ENCODE measurements around the gene SPARCL1.
"Not testable (repeated sequence)": the region's sequence is repeated elsewhere in the genome, so short reads cannot be mapped to it uniquely, and the experiment has no call there.

SPARCL1 gene

DNA sequence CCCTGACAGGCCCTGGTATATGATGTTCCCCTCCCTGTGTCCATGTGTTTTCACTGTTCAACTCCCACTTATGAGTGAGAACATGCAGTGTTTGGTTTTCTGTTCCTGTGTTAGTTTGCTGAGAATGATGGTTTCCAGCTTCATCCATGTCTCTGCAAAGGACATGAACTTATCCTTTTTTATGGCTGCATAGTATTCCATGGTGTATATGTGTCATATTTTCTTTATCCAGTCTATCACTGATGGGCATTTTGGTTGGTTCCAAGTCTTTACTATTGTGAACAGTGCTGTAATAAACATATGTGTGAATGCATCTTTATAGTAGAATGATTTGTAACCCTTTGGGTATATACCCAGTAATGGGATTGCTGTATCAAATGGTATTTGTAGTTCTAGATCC, 45.9 kb downstream of the SPARCL1 start:
- ATAC-seq (replicated peaks); H3K36me3 Mint-ChIP-seq (ENCODE audit: insufficient read depth); H3K4me1 Mint-ChIP-seq (ENCODE audit: low read depth in 2 of 2); H3K9me3 Mint-ChIP-seq; DNase-seq; H3K27ac Mint-ChIP-seq; H3K4me3 Mint-ChIP-seq: not testable (repeated sequence)
- H3K27me3 Mint-ChIP-seq, result peaks cover 0 to 11% of the 10 kb centered on the region in 2 donors

DNA sequence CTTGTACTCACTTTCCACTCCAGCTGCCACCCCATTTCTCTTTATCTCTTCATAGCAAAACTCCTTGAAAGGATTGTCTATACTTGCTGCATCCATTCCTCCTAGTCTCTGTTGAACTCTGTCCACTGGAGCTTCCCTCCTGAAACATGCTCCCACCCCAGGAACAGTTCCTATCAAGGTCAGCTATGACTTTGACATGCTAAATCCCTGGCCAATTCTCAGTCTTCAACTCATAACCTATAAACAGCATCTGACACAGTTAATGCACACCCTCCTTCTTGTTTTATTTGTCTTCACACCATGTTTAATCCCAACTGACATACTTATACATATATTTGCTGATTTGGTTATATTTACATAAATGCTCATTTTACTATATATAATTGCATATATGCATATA, 47.8 kb downstream of the SPARCL1 start:
- ATAC-seq (replicated peaks), result no peak
- DNase-seq, result no peak

DNA sequence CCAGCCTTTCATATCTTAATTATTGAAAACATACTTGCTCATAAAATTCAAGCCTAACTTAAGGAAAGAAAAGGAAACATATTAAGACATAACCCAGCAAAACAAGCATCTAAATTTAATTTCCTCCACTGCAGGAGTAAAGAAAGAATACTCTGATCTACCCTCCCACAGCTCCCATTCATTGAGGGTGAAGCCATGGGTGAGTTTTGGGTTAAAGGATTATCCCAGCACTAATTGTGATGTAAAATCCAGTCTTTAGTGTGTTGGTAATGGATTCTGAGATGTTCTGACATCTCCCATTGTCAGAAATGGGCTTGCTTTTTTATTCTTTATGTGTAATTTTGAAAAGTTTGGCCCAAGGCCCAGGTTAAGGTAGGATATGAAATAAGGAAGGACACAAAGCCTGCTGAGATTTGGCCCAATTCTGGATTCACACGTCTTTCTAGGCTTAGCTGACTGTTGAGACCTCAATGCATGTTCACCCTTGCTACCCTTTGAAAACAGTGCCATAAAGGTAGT, 50.4 kb downstream of the SPARCL1 start:
- no peak overlapping the region for H3K4me3 Mint-ChIP-seq
- H3K27ac Mint-ChIP-seq, result no peak overlapping the region
- H3K27me3 Mint-ChIP-seq, result no peaks in the 10 kb centered on the region
- H3K36me3 Mint-ChIP-seq (ENCODE audit: insufficient read depth), result no peaks in the 10 kb centered on the region
- no peaks in the 10 kb centered on the region for H3K4me1 Mint-ChIP-seq (ENCODE audit: low read depth in 2 of 2)
- ATAC-seq (replicated peaks), result no peak
- DNase-seq, result no peak
- H3K9me3 Mint-ChIP-seq, result no peaks in the 10 kb centered on the region

More for the DNA sequence above, 47.8 kb downstream of the SPARCL1 start:
- no peaks in the 10 kb centered on the region for H3K36me3 Mint-ChIP-seq (ENCODE audit: insufficient read depth)
- H3K4me3 Mint-ChIP-seq, result no peak overlapping the region
- H3K4me1 Mint-ChIP-seq (ENCODE audit: low read depth in 2 of 2), result no peaks in the 10 kb centered on the region
- no peaks in the 10 kb centered on the region for H3K27me3 Mint-ChIP-seq
- no peak overlapping the region for H3K27ac Mint-ChIP-seq
- no peaks in the 10 kb centered on the region for H3K9me3 Mint-ChIP-seq

DNA sequence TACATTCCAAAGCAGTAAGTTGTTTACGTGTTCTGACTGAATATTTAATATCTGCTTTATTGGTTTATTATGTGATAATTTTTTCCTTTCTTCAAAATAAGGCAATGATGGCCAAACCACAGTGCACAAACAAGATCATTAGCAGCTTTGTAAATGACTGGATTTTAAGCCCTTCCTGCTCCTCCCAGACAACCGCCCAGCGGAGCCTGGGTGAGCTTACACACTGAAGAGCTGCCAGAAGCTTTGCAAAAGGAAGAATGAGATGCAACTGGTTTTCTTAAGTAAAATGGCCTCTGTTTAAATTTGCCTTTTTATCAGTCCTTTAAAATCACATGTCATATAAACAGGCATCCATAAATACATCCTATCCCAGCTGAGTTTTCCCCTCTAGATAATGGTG, 52.2 kb downstream of the SPARCL1 start:
- no peak overlapping the region for H3K4me3 Mint-ChIP-seq
- ATAC-seq (replicated peaks), result no peak
- DNase-seq, result no peak
- H3K9me3 Mint-ChIP-seq, result no peaks in the 10 kb centered on the region
- no peak overlapping the region for H3K27ac Mint-ChIP-seq
- no peaks in the 10 kb centered on the region for H3K36me3 Mint-ChIP-seq (ENCODE audit: insufficient read depth)
- no peaks in the 10 kb centered on the region for H3K4me1 Mint-ChIP-seq (ENCODE audit: low read depth in 2 of 2)
- no peaks in the 10 kb centered on the region for H3K27me3 Mint-ChIP-seq

DNA sequence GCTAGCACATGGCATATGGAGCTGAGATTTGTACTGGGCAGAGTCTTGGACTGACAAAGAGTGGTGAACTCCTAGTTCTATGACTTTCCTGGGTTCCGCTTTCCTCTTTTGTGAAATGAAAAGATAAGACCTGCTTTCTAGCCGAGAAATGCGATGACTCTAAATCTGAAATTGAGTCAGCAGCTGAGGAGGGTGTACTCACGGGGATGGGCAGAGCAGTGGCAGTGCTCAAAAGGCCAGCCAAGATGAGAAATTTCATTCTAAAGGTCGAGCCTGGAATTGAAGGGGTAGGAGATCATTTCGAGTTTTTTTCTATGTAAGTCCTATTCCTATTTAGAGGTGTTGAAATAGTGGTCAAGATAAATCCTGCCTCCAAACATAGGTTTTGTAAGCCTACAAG, 59.8 kb downstream of the SPARCL1 start:
- DNase-seq (no peak), ATAC-seq (replicated peaks) (no peak)
- no peaks in the 10 kb centered on the region for H3K9me3 Mint-ChIP-seq
- H3K4me1 Mint-ChIP-seq (ENCODE audit: low read depth in 2 of 2), result no peaks in the 10 kb centered on the region
- no peak overlapping the region for H3K27ac Mint-ChIP-seq
- H3K27me3 Mint-ChIP-seq, result no peaks in the 10 kb centered on the region
- no peak overlapping the region for H3K4me3 Mint-ChIP-seq
- no peaks in the 10 kb centered on the region for H3K36me3 Mint-ChIP-seq (ENCODE audit: insufficient read depth)

DNA sequence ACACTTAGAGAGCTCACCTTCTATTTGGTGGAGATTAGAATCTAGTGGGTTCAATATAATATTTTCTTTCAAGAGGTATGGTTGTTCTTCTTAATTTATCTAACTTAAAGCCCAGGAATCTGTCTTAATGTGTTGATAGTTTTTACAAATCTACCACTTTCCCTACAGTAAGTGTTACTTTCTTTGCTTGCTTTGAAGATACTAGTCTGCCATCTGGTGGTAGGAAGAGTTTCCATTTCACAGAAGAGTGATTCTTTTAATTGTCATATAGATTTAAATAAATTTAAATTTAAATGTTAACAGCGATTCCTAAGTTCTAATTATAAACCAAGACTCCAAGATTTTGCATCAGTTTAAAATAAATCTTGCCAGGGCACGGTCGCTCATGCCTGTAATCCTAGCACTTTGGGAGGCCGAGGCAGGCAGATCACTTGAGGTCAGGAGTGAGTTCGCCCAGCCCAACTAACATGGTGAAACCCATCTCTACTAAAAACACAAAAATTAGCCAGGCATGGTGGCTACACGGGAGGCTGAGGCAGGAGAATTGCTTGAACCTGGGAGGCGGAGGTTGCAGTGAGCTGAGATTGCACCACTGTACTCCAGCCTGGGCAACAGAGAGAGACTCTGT, 63.3 kb downstream of the SPARCL1 start:
- H3K4me1 Mint-ChIP-seq (ENCODE audit: low read depth in 2 of 2), result no peaks in the 10 kb centered on the region
- no peak overlapping the region for H3K4me3 Mint-ChIP-seq
- H3K27me3 Mint-ChIP-seq, result no peaks in the 10 kb centered on the region
- no peaks in the 10 kb centered on the region for H3K36me3 Mint-ChIP-seq (ENCODE audit: insufficient read depth)
- DNase-seq (peak; percentile 8 to 18 (median 12)), ATAC-seq (replicated peaks) (peak; percentile 47)
- H3K9me3 Mint-ChIP-seq, result no peaks in the 10 kb centered on the region
- no peak overlapping the region for H3K27ac Mint-ChIP-seq

DNA sequence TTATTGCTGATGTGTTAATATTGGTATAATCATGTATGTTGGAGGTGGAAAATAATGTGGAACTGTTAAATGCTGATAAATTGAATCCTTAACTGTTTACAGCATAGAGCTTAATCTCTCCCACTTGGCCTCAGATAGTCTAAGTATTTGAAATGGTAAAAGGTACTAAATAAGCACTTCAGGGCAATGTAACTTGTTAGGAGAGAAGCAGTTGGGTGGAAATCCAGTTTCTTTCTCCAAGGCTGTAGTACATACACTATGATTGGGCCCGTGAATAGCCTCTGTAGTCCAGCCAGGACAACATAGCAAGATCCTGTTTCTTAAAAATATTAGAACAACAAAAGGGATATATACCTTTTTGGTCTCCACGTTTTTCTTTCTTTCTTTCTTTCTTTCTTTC, 67.1 kb downstream of the SPARCL1 start:
- ATAC-seq (replicated peaks), result no peak
- no peak overlapping the region for H3K4me3 Mint-ChIP-seq
- no peaks in the 10 kb centered on the region for H3K27me3 Mint-ChIP-seq
- peaks cover 6% of the 10 kb centered on the region for H3K36me3 Mint-ChIP-seq (ENCODE audit: insufficient read depth)
- H3K9me3 Mint-ChIP-seq, result peaks cover 0 to 1% of the 10 kb centered on the region in 2 donors
- H3K4me1 Mint-ChIP-seq (ENCODE audit: low read depth in 2 of 2), result no peaks in the 10 kb centered on the region
- DNase-seq, result no peak
- H3K27ac Mint-ChIP-seq, result no peak overlapping the region

DNA sequence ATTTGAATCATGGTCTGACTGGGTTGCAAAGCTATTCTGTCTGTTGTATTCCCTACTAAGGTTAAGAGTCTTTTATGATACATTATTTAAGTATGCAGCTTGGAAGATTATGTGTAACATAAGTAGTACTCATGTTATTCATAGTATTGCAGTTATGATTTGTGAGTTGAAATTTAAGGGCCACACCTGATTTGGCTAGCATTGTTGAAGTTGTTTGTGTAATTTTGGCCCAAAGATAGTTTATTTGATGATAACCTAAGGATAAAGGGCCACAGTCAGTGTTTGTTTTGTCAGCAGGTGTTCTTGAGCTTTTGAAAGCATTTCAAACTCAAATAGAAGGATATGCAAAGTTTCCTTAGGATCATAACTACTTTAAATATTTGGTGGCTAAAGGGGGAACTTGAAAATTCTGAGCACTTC, 67.9 kb downstream of the SPARCL1 start:
- ATAC-seq (replicated peaks), result no peak

DNA sequence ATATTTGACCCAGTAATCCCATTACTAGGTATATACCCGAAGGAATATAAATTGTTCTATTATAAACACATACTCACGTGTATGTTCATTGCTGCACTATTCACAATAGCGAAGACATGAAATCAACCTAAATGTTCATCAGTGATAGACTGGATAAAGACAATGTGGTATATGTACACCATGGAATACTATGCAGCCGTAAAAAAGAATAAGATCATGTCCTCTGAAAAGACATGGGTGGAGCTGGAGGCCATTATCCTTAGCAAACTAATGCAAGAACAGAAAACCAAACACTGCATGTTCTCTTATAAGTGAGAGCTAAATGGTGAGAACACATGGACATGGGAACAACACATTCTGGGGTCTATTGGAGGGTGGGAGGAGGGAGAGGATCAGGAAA, 70.3 kb downstream of the SPARCL1 start:
- Mint-ChIP-seq H3K4me1 (ENCODE audit: low read depth in 2 of 2) (no peaks in the 10 kb centered on the region), H3K9me3 (peaks cover 0 to 1% of the 10 kb centered on the region in 2 donors), H3K27ac (peak overlapping the region in 1 of 2 donors; percentile 63)

More for the DNA sequence above, 67.9 kb downstream of the SPARCL1 start:
- H3K27me3 Mint-ChIP-seq, result no peaks in the 10 kb centered on the region
- no peak overlapping the region for H3K27ac Mint-ChIP-seq
- H3K4me3 Mint-ChIP-seq, result no peak overlapping the region
- peaks cover 6% of the 10 kb centered on the region for H3K36me3 Mint-ChIP-seq (ENCODE audit: insufficient read depth)
- no peaks in the 10 kb centered on the region for H3K4me1 Mint-ChIP-seq (ENCODE audit: low read depth in 2 of 2)
- peaks cover 0 to 1% of the 10 kb centered on the region in 2 donors for H3K9me3 Mint-ChIP-seq
- DNase-seq, result no peak

DNA sequence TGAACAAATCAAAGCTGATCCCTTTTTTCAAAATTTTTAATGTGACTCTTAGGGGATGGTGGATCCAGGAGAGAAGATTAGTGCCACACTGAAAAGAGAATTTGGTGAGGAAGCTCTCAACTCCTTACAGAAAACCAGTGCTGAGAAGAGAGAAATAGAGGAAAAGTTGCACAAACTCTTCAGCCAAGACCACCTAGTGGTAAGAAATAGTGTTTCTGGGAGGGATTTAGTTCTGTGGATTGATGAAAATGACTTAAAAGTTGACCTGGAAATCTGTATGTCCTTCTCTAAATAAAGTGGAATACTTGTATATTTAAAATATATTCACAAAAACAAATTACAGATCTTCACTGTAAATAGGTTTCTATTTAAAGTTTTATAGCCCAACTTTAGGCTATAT, 77.6 kb downstream of the SPARCL1 start:
- Mint-ChIP-seq H3K27ac (no peak overlapping the region), H3K9me3 (no peaks in the 10 kb centered on the region), H3K36me3 (ENCODE audit: insufficient read depth) (peaks cover 44% of the 10 kb centered on the region), H3K4me3 (no peak overlapping the region), H3K4me1 (ENCODE audit: low read depth in 2 of 2) (no peaks in the 10 kb centered on the region), H3K27me3 (no peaks in the 10 kb centered on the region)
- ATAC-seq (replicated peaks) (no peak), DNase-seq (no peak)

More for the DNA sequence above, 70.3 kb downstream of the SPARCL1 start:
- no peak for ATAC-seq (replicated peaks)
- no peak for DNase-seq
- H3K27me3 Mint-ChIP-seq, result no peaks in the 10 kb centered on the region
- H3K4me3 Mint-ChIP-seq, result no peak overlapping the region
- H3K36me3 Mint-ChIP-seq (ENCODE audit: insufficient read depth), result peaks cover 20% of the 10 kb centered on the region

DNA sequence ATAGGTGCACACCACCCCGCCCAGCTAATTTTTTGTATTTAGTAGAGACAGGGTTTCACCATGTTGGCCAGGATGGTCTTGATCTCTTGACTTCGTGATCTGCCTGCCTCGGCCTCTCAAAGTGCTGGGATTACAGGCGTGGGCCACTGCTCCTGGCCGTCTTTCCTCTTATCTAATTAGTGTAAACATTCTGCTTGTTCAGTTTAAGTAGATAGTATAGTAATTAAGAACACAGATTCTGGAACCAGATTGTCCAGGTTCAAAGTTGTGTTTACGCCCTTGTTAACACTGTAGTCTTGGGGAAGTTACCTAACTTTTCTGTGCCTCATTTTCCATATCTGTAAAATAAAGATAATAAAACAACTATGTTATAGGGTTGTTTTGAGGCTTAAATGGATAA, 82.8 kb downstream of the SPARCL1 start:
- not testable (repeated sequence) for H3K9me3 Mint-ChIP-seq; DNase-seq; H3K4me3 Mint-ChIP-seq; H3K27me3 Mint-ChIP-seq; H3K4me1 Mint-ChIP-seq (ENCODE audit: low read depth in 2 of 2); ATAC-seq (replicated peaks)
- peak overlapping the region; percentile 33 to 69 for H3K27ac Mint-ChIP-seq
- peaks cover 19% of the 10 kb centered on the region for H3K36me3 Mint-ChIP-seq (ENCODE audit: insufficient read depth)

DNA sequence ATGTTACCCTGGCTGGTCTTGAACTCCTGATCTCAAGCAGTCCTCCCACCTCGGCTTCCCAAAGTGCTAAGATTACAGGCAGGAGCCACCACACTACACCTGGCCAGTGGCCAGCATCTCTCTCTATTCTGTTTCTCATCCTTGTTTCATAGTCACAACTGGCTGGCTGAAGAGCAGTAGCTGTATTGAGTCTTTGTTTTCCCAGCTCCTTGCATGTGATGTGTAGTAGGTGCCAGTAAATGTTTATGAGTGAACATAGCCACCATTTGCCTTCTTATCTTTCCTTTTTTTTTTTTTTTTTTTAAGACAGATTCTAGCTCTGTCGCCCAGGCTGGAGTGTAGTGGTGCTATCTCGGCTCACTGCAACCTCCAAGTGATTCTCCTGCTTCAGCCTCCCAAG, 83.2 kb downstream of the SPARCL1 start:
- H3K27ac Mint-ChIP-seq, result peak overlapping the region; percentile 33 to 69
- peaks cover 0 to 4% of the 10 kb centered on the region in 2 donors for H3K4me1 Mint-ChIP-seq (ENCODE audit: low read depth in 2 of 2)
- no peak overlapping the region for H3K4me3 Mint-ChIP-seq
- no peaks in the 10 kb centered on the region for H3K9me3 Mint-ChIP-seq
- no peaks in the 10 kb centered on the region for H3K27me3 Mint-ChIP-seq
- ATAC-seq (replicated peaks) (no peak), DNase-seq (no peak)
- H3K36me3 Mint-ChIP-seq (ENCODE audit: insufficient read depth), result peaks cover 17% of the 10 kb centered on the region

DNA sequence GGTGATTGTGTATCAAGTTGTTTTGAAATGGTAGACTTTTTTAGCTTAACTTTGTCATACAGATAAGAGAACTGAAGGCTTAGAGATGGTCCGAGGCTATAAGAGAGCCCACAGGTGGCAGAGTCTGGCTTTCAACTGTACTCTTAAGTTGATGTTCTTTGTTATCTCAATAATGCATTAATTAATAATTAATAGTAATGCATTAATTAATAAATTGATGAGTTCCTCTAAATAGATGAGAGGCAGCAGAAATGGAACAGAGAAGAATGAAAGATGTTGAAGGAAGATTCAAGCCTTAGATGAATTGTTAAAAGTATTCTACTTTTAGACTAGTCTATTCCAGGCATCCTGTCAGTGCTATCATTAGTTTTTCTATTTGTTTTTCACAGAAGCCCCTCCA, 84.4 kb downstream of the SPARCL1 start:
- Mint-ChIP-seq H3K9me3 (no peaks in the 10 kb centered on the region), H3K4me3 (no peak overlapping the region), H3K36me3 (ENCODE audit: insufficient read depth) (peaks cover 18% of the 10 kb centered on the region), H3K4me1 (ENCODE audit: low read depth in 2 of 2) (peaks cover 0 to 4% of the 10 kb centered on the region in 2 donors), H3K27ac (no peak overlapping the region), H3K27me3 (no peaks in the 10 kb centered on the region)
- DNase-seq (no peak), ATAC-seq (replicated peaks) (no peak)

DNA sequence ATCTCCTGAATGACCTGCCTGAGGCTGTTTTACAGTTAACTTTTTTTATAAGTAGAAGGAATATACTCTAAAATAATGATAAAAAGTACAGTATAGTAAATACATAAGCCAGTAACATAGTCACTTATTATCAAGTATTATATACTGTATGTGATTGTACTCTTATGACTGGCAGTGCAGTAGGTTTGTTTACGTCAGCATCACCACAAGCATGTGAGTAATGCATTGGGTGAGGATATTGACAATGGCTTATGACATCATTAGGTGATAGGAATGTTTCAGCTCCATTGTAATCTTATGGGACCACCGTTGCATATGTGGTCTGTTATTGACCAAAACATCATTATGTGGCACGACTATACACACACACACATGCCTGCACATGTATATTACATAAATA, 86.3 kb downstream of the SPARCL1 start:
- no peaks in the 10 kb centered on the region for H3K27me3 Mint-ChIP-seq
- H3K36me3 Mint-ChIP-seq (ENCODE audit: insufficient read depth), result peaks cover 30% of the 10 kb centered on the region
- H3K27ac Mint-ChIP-seq, result no peak overlapping the region
- H3K4me3 Mint-ChIP-seq, result no peak overlapping the region
- no peak for DNase-seq
- no peak for ATAC-seq (replicated peaks)
- H3K9me3 Mint-ChIP-seq, result no peaks in the 10 kb centered on the region
- peaks cover 0 to 4% of the 10 kb centered on the region in 2 donors for H3K4me1 Mint-ChIP-seq (ENCODE audit: low read depth in 2 of 2)

Data from effector memory CD8-positive, alpha-beta T cell (primary cell).